Superior temporal gyrus (tissue), 1 donor: ENCODE results near the gene TMOD4.
"Not testable (repeated sequence)": the region's sequence is repeated elsewhere in the genome, so short reads cannot be mapped to it uniquely, and the experiment has no call there.

Experiments used
- DNase-seq: peaks from one replicate; pipeline ENCODE4 v3.0.0-alpha.2; 2016; ENCODE audit errors: extremely low spot score

The TMOD4 gene

GRCh38 chr1:151175863-151176262 lies at the start of gene TMOD4:
TSS of gene TMOD4 (minus strand) at chr1:151175981. CDS start at chr1:151174875, 1,106 bp downstream.
- no peak for DNase-seq

DNA sequence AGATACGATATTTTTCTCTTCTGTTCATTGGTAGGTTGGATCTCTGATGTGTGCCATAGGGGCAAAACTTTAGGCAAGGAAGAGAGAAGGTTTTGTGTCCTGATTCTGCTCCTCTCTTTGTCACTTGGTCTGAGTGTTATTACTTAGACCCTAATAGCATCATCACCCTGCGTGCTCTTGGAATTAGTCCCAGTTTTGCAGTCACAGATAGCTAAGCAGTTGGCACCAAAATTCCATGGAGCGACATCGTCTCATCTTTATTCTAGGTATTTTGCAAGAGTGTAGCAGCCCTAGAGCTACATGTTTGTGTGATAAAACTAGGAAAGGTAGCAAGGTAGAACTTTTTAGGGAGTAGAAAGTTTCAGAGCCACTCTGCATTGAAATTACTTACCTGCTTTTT lies 46.3 kb upstream of the TMOD4 start:
- no peak for DNase-seq

DNA sequence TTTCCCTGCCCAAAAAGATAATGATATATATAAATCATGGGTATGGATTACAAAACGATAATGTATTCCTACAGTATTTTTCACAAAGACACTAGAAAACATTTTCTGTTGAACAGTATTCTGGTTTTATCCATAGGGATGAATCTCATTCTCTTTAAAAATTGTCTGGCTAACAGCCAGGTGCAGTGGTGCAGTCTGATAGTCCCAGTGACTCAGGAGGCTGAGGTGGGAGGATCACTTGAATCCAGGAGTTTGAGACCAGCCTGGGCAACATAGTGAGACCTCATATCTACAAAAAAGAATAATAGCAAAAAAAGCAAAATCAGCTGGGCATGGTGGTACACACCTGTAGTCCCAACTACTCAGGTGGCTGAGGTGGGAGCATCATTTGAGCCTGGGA lies 45.8 kb upstream of the TMOD4 start:
- no peak for DNase-seq

DNA sequence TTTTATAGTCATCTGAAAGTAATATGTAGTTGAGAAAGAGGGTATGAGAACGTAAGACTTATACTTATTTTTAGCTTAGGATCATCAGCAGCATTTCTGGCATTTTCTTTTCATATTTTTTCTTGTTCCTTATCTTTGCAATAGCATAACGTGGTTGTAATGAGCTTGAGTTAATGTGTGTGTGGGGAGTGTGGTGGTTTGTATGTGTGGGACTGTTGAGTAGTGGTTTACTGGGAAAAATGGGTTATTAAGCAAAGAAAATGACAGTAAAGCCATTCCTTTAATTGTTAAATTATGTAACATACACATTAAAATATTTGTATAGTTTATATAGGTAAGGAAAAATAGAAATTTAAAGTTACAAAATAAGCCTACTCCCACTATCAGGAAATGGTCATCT lies 37.8 kb upstream of the TMOD4 start:
- DNase-seq: no peak

GRCh38 chr1:151211972-151212705 lies 36.4 kb upstream of the TMOD4 start:
- no peak for DNase-seq

GRCh38 chr1:151210830-151211229 lies 35.0 kb upstream of the TMOD4 start:
- DNase-seq: no peak

GRCh38 chr1:151205381-151205965 lies 29.7 kb upstream of the TMOD4 start:
- not testable (repeated sequence) for DNase-seq

DNA sequence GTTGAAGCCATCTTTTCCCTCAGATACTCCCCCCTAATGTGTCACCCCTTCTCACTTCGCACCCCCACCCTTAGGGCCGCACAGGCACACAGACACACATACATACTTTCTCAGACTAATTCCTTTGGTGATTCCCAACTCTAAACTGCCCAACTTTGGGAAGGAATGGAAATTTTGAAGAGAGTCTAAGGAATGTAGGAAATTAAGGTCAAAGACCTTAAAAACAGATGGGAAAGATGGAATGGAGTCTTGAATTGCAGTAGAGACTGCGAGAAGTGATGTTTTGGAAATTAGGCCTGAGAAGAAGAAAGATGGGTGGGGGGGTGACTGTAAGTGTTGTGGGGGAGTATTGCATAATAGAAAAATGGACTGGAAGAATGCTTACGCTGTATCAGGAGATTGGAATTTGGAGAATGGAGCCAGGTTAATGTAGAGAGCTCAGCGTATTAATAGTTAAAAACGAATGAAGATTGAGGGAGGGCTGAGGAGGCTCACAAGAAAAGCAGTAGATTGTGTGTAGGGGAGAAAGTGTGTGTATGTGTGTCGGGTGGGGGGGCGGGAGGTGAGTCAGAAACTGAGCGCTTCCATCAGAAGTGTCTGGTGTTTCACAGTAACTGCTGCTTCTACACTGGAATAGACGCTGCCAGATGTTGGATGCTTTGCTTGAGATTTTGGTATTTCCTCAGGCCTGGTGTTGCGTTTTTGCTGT lies 24.2 kb upstream of the TMOD4 start:
- no peak for DNase-seq

- DNase-seq: peak; percentile 100
Measured at GRCh38 chr1:151198254-151199127, 22.7 kb upstream of the TMOD4 start, which contains the start of gene PIP5K1A. TSS of gene PIP5K1A (plus strand) at chr1:151198552. CDS start at chr1:151198997, 445 bp downstream.

DNA sequence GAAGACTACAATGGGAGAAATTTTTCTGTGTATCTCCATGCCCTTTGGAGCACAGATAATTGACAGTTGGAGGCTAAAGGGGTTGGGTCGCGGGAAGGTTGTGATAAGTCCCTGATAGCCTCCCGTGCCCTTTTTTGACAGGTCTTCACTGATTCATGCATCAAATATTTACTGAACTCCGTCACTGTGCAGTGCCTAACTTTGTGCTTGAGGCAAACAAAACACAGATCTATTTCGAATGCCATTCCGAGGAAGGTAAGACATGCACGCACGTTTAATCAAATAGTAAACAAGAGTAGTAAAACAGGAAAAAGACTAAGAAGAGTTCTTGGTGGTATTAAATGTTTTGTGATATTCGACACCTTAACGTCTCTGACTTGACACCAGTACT lies 22.1 kb upstream of the TMOD4 start:
- DNase-seq: no peak

GRCh38 chr1:151196292-151196800 lies 20.6 kb upstream of the TMOD4 start:
- peak; percentile 93 for DNase-seq

DNA sequence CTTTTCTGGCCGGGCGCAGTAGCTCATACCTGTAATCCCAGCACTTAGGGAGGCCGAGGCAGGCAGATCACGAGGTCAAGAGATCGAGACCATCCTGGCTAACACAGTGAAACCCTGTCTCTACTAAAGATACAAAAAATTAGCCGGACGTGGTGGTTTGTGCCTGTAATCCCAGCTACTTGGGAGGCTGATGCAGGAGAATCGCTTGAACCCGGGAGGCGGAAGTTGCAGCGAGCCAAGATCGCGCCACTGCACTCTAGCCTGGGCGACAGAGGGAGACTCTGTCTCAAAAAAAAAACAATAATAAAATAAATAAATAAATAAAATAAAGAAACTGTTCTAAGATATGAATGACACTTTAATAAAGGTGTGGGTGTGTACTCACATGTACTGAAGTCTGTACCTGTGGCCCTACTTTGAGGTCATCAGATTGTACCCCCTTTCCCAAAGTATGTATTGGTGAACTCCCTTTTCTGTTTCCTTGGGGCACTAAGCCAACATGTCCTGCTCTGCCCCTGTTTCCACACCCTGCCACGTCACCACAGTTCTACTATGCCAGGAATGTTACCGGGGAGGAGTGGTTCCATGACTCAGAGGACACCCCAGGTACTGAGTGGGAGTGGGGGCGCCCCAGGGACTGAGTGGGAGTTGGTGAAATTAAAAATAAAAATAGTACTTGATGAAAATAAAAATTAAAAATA lies 19.3 kb upstream of the TMOD4 start:
- not testable (repeated sequence) for DNase-seq

DNA sequence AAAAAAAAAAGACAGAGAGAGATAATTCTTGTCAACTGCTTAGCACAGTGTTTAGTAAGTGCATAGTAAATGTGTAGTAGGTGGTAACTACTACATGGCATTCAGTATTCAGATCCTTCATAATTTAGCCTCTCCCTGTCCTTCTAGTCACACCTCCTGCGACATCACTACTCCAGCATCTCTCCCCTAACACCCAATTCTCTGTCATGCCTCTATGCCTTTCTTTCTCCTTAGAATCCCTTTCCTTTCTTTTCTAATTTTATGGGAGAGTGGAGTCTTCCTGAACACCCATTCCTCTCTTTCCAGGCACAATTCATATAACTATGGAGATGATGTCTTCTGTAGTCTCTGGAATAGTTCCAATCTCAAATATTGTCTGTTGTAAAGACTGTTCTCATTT lies 18.1 kb upstream of the TMOD4 start:
- no peak for DNase-seq

- DNase-seq: no peak
Measured at GRCh38 chr1:151193304-151193703, 17.5 kb upstream of the TMOD4 start.

GRCh38 chr1:151192047-151192446 lies 16.3 kb upstream of the TMOD4 start:
- DNase-seq: no peak

- peak; percentile 91 for DNase-seq
Measured at GRCh38 chr1:151189637-151190445, 14.1 kb upstream of the TMOD4 start, which contains the start of gene VPS72. TSS of gene VPS72 (minus strand) at chr1:151190197. CDS start at chr1:151190121, 76 bp downstream.

DNA sequence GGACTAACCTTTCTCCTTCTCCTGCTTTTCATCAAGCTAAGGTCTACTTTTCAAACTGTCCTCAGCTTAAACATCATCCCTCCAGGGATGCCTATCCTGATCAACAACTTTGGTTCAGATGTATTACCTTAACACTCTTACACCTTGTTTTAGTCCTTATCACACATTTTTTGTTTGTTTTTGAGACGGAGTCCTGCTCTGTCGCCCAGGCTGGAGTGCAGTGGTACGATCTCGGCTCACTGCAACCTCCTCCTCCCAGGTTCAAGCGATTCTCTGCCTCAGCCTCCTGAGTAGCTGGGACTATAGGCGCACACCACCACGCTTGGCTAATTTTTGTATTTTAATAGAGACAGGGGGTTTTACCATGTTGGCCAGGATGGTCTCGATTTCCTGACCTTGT lies 12.9 kb upstream of the TMOD4 start:
- not testable (repeated sequence) for DNase-seq

DNA sequence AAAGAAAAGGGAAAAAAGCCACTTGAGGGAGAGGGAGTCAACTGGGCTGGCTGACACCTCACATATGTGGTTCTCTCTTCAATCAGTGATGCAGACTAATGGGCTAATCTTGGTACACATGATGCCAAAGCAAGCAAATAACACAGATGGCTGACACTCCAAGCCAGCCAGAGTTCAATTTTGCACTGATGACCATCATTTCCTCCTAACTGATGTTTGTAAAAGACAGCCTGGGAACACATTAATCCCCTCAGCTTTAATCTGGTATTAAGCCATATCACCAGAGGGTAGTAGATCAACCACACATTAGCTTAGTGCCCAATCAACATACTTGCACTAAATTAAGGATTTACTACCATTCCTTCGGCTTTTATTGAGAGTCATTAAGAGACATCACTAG lies 11.4 kb upstream of the TMOD4 start:
- no peak for DNase-seq

DNA sequence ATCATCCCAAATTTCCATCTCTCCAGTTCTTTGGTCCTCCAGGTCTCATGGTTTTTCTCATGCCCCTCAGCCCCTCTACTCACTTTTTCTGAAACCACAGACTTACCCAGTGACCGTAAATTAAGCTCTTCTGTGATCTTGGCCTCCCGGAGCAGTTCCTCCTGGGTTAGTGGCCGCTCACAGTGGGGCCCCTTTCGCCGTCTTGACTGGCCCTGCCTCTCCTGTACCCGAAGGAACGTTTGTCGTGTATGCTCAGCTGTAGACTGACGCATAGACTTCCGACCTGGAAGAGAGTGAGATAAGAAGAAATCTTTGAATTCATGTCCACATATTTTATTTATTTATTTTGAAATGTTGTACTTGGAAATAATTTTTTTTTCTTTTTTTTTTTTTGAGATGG lies 8.4 kb upstream of the TMOD4 start:
- DNase-seq: no peak

- DNase-seq: no peak
Measured at GRCh38 chr1:151176514-151177045, 799 bp upstream of the TMOD4 start.
